Measurements from ENCODE around the gene AMPD2.

The AMPD2 gene

GRCh38 chr1:109654519-109654918 lies 34.9 kb downstream of the AMPD2 start:
- DNase-seq (ENCODE audit: low spot score), result no peak
- no peak for TF ChIP-seq CTCF (IDR thresholded peaks at IDR 0.05; ENCODE audit: borderline replicate concordance, control extremely low read depth, extremely low read depth, insufficient read depth, missing control alignments)
- in situ Hi-C loops (cut with MboI; ENCODE audit: low sequenced_read_pairs, unreplicated experiment), result no loop called here

GRCh38 chr1:109655615-109656519 lies 36.2 kb downstream of the AMPD2 start, which contains the start of gene GSTM4:
TSS of gene GSTM4 (plus strand) at chr1:109656099. CDS start at chr1:109656390, 291 bp downstream.
- DNase-seq (ENCODE audit: low spot score), result peak; percentile 94
- TF ChIP-seq CTCF (IDR thresholded peaks at IDR 0.05; ENCODE audit: borderline replicate concordance, control extremely low read depth, extremely low read depth, insufficient read depth, missing control alignments), result no peak
- in situ Hi-C loops (cut with MboI; ENCODE audit: low sequenced_read_pairs, unreplicated experiment), result no loop called here

- in situ Hi-C loops (cut with MboI; ENCODE audit: low sequenced_read_pairs, unreplicated experiment), result no loop called here
- TF ChIP-seq CTCF (IDR thresholded peaks at IDR 0.05; ENCODE audit: borderline replicate concordance, control extremely low read depth, extremely low read depth, insufficient read depth, missing control alignments), result no peak
- DNase-seq (ENCODE audit: low spot score), result no peak
Measured at GRCh38 chr1:109657395-109657794, 37.8 kb downstream of the AMPD2 start.

- in situ Hi-C loops (cut with MboI; ENCODE audit: low sequenced_read_pairs, unreplicated experiment), result no loop called here
- TF ChIP-seq CTCF (IDR thresholded peaks at IDR 0.05; ENCODE audit: borderline replicate concordance, control extremely low read depth, extremely low read depth, insufficient read depth, missing control alignments), result no peak
Measured at GRCh38 chr1:109657970-109658369, 38.3 kb downstream of the AMPD2 start.

GRCh38 chr1:109658533-109659042 lies 39.0 kb downstream of the AMPD2 start:
- in situ Hi-C loops (cut with MboI; ENCODE audit: low sequenced_read_pairs, unreplicated experiment), result no loop called here
- TF ChIP-seq CTCF (IDR thresholded peaks at IDR 0.05; ENCODE audit: borderline replicate concordance, control extremely low read depth, extremely low read depth, insufficient read depth, missing control alignments), result no peak
- no peak for DNase-seq (ENCODE audit: low spot score)

More at GRCh38 chr1:109657970-109658369, 38.3 kb downstream of the AMPD2 start:
- no peak for DNase-seq (ENCODE audit: low spot score)

GRCh38 chr1:109659145-109659544 lies 39.5 kb downstream of the AMPD2 start:
- no peak for DNase-seq (ENCODE audit: low spot score)
- no peak for TF ChIP-seq CTCF (IDR thresholded peaks at IDR 0.05; ENCODE audit: borderline replicate concordance, control extremely low read depth, extremely low read depth, insufficient read depth, missing control alignments)
- in situ Hi-C loops (cut with MboI; ENCODE audit: low sequenced_read_pairs, unreplicated experiment), result no loop called here
